SHP77 (cell line): ENCODE measurements around the gene MAP4K4.

Experiments
- DNase-seq, 2 experiments: peaks; one replicate each; lab custom pipeline; 2025; lab: John Stamatoyannopoulos, UW

Gene MAP4K4

DNA sequence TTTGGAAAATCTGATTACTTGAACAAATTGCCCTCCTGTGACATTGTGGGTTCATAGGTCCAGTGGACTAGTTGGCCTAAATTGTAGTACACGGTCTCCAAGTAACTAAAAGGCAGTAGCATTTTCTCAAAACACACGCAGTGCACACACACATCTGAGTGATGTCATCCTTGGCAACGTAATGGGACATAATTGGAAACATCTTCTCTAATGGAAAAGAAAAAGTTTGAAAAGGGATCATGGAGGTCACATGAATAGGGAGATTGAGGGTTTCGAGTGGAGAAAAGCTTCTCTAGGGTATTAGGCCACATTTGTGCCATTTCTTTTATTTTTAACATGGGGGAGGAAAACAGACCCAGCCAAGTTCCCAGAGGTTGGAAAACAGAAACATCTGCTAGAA lies 93.3 kb downstream of the MAP4K4 start:
- no peak for DNase-seq

DNA sequence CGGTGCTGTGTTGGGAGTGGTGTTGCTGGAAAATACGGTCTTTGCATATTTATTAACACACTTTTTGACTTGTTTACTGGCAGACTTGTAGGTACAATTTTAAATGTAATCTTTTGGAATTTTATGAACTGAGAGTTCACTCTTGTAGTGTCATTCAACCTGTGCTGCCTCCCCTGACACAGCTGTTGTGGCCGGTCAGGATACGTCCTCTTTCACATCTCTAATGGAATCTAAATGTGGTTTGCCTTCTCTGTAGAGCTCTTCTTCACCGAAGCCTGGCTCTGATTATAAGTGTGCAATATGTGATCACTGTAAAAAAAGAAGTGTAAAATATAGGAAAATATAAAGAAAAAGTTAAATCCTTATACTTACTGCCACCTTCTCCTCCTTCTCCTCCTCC lies 94.7 kb downstream of the MAP4K4 start:
- no peak for DNase-seq

DNA sequence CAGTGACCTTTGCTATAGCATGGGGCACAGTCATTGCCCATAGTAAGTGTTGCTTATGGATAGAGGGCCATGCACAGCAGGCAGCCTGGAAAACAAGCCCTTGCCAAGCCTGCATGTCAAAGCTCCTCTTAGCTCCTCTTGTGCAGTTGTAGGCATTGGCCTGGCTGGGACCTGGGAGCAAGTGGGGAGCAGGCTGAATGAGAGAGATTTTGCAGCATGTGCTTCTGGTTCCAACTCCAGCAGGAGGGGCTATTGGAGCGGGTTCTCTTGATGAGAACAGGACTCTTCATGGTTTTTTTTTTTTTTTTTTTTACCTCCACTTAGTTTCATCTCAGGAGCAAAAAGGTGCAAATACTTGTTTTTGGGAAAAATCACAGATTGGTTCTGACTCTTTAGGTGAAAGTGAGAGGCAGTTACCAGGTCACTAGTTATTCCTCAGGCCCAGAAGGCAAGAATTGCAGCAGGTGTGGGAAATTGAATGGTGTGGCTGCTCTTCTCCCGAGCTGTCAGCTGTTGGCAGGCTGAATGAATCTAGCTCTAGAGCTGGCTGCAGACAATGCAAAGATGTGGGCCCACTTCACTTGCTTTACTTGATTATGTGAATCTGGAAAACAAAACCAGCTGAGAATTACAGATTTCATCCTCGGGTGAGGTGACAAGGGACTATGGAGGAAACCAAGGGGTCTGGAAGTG lies 95.9 kb downstream of the MAP4K4 start:
- DNase-seq = no peak

DNA sequence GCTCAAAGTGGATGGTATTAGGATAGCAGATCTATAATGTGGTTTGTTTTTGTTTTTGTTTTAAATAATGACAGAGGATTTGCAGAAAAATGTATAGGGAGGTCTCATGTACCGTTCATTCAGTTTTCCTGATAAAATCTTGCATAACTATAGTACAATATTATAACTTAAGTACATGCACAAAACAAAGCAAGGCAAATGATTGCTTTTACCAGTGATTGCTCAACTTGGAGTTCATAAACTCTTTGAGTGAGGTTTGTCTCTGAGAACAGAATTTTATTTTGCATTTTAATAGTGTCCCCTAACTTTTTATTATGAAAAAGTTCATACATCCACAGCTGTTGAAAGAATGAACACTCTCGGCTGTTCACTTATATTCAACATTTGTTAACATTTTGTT lies 96.6 kb downstream of the MAP4K4 start:
- no peak for DNase-seq

DNA sequence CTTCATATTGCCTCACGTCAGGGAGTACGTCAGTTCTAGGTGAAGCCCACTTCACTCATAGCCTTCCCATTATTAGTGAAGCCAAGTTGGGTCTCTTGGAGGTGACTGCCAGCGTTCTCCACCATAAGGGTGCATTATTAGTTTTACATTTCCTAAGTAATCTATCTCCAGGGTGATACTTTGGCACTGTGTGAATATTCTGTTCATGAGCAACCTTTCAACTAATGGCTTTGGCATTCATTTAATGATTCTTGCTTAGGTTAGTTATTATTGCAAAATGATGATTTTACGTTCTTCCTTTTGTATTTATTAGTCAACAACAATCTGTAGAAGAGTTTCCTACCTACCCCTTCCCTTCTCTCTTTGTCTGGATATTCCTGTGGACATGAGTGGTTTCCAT lies 97.5 kb downstream of the MAP4K4 start:
- DNase-seq = no peak

DNA sequence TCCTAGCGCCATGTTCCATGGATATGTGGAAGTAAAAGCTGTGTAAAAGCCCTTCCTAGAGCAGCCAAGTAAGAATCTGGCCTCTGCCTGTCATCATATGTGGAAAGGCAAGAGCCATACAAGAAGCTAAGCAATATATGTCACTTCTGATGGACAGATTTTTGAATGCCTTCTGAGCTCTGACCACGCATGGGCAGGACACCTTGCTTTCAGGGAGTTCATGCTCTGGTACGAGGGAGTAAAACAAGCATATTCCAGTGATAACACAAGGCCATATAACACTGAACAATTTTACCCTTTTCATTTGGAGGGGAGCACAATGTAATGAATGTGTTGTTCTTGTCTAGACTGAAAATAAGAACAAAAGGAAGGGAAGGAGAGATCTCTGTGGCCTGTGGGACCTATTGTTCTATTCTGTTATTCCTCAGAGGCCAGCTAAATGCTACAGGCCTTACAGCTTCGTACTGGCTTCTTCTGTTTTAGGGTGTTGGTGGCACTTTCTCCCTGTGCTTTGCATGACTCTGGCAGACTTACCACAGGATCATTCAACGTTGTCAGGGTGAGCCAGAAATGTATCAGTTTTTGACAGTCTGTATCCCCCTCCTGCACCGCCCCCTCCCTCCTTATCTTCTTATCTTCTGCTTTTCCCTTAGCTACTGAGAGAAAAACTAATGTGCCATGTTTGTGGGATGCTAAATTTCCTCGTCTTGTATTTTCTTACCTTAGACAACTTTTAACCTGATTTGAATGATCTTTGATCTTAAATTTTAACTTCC lies 99.5 kb downstream of the MAP4K4 start:
- no peak for DNase-seq

DNA sequence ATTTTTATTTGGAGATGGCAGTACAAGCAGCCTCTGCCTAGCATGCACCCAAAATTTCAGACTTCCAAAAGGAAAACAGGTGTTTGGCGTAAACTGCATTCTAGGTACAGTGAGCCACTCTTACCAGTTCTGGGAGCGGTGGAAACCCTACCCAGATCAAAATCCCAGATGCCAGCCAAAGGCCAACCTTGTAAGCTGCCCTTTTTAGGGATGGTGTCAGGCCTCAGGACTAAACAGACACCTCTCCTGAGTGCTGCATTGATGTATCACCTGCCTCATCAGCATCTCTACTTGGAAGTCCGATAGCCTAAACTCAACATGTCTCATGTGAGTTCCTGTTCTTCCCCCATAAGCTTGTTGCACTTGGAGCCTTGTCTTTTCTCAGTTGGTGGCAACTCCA lies 104.0 kb downstream of the MAP4K4 start:
- DNase-seq = no peak

DNA sequence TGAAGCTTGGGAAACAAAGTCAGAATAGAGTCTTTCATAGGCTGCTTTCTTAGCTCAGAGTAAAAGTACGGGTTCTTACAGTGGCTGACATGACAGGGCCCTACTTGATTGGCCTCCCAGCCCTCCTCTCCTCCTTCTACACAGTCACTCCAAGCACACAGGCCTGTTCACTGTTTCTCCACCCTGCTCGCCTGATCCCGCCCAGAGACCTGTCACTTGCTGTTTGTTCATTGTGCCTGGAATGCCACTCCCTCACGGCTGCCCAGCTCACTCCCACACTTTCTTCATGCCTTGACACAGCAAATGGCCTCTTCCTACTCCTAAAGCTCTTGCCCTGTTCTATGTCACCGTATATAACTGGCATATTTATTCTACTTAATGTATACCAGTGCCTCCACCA lies 104.8 kb downstream of the MAP4K4 start:
- no peak for DNase-seq

DNA sequence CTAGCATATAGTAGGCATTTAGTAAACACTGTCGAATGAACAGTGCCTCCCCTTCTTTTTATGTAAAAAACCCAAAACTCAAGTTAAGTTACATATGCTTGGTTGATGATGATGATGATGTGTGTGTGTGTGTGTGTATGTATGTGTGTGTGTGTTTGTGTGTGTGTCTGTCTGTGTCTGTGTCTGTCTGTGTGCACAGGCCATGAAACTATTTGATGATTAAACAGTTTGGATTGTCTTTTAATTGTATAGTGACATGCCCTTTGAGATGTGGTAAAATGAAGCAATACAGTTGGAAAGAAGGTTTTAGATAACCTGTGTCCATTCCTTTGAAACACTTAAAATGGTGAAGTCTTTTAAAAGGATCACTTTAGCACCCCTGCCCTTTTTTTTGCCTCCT lies 105.6 kb downstream of the MAP4K4 start:
- no peak for DNase-seq

DNA sequence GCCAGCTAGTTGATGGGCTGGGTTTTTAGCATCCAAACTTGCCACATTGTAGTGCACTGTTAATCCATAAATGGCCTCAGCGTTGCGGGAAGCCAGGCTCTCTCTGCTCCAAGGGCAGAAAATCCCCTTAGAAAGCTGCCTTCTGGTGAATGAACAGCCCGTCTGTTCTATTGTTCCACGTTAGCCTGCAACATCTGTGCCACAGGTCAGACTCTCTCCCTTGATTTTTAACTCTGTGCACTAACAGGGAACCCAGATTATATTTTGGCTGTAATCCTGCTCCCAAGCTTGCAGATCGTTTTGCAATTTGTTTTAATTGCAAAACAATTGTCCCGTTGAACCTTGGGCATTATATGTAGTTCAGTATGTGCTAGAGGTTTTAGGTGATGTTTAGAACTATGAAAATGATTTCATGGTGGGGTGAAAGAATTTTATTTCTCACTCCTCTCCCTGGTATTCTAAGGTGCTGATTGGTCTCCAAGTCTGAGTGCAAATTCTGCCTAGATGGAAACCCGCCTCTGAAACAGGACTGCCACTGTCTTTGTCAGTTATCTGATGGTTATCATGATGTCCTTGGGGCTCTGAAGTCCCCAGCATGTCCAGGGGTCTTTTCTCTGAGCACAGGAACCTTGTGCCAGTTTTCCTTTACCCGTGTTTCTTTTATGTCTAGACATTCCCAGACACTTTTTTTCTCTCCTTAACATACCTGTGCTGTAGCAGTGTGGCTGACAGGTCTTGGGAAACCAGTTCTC lies 106.6 kb downstream of the MAP4K4 start:
- no peak for DNase-seq

DNA sequence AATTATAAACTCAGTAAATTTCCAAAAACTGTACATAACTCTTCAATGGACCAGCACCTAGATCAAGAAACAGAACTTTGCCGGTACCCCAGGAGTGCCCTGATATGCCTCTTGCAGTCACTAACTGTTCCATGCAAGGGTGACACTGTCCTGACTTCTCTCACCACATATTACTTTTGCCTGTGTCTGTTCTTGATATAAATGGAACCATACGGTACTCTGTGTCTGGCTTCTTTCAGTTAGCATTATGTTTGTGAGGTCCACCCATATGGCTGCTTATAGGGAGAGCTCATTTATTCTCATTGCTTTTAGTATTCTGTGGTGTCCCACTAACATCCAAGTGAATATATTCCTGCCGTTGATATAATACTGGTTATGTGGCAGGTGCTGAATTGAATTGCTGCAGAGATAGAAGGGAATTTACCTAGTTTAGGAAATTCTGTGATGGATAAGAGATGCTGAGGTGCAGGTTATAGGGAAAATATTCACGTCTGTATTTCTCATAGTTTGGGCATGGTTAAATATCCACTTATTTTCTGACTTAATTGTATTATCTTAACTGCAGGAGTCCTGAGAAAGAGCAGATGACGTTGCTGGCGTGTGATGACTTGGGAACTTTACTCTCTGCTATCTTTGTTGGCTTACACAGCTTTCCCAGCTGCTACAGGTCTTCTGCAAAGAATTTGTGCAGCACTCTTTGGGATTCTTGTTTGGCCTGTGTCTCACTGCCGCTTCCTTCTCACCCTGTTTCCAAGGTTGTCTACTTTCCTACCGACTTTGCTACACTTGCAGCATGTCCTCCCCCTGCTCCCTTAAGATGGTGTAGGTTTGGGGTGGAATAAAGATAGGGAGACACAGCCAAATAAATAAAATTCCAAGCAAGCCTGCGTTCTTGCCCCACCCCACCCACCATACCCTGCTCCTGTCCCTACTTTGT lies 107.9 kb downstream of the MAP4K4 start:
- DNase-seq = no peak

DNA sequence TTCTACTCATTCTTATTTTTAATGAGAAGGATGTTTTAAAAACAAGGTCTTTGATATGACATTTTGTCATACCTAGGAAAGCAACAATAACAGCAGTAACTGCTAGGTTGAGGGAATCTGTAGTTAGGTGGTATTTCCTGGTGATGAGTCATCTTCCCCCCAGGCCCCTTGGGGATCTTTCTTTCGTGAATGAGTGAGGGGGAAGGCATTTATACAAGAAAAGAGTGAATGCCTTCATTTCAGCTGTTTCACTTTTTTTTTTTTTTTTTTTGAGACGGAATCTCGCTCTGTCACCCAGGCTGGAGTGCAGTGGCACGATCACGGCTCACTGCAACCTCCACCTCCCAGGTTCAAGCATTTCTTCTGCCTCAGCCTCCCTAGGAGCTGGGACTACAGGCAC lies 108.6 kb downstream of the MAP4K4 start:
- no peak for DNase-seq

DNA sequence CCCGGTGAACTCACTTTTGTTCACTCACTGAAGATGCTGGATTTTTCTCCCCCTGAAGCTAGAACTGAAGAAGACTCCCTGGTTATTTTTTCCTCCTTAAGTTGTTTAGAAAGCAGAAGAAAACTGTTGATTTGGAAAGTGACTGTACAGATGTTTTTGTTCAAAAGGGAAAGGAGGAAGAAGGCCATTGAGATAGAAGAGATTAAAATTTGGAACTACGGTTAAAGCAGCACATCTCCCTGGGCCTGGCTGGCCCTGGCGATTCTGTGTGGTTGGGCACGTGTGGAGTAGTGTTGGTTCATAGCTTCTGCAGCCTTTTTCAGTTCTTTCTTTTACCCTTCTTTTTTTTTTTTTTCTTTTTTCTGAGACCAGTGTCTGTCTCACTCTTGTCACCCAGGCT lies 109.2 kb downstream of the MAP4K4 start:
- no peak for DNase-seq

DNA sequence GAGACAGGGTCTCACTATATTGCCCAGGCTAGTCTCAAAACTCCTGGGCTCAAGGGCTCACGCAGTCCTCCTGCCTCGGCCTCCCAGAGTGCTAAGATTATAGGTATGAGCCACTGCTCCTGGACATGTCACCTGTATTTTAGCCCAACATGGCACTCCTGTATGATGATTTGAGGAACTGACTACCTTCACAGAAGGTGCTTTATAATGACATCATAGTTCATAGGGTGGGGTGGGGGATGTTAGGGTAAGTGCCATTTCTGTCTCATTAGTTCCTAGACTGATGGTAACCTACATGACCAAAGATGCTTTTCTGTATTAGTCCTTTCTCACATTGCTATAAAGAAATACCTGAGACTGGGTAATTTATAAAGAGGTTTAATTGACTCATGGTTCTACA lies 109.7 kb downstream of the MAP4K4 start:
- no peak for DNase-seq

DNA sequence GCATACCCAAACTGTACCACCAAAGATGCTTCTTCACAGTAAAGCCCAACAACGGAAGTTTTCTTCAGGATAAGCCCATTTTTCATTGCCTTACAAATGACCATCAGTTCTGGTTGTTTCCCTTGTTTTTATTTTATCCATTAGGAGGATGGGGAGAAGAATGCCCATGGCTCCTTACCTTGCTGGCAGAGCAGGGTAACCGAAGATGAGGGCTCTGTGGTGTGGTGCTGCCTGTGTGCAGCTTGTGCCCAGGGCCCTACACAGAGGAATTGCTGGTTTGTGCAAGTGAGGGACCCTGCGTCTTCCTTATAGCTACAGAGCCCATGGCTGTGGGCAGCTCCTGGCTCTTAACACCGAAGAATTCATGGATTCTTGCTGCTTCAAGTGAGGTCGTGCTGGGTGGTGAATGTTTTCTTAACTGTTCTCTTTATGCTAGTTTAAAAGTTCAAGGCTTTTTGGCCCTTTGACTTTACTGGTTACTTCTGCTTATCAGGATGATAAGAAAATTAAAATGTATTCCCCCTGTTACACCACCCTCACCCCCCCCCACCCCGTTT lies 110.6 kb downstream of the MAP4K4 start:
- DNase-seq = no peak

DNA sequence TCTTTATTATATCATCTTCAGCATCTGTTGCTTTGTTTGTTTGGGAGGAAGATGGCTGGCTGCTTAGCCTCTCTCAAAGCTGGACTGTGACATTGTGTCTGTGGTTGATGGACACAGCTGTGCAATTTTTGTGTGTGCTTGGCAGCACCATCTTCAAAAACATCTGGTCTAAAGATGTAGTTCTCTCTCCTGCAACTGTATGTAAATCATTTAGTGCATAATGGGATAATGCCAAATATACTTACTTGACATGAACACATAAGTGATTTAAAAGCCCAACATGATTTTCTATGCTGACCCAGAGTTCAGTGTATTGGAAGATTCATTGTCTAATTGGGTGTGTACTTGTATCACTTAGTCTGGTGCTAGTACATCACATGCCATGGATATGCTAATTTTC lies 112.2 kb downstream of the MAP4K4 start:
- no peak for DNase-seq

DNA sequence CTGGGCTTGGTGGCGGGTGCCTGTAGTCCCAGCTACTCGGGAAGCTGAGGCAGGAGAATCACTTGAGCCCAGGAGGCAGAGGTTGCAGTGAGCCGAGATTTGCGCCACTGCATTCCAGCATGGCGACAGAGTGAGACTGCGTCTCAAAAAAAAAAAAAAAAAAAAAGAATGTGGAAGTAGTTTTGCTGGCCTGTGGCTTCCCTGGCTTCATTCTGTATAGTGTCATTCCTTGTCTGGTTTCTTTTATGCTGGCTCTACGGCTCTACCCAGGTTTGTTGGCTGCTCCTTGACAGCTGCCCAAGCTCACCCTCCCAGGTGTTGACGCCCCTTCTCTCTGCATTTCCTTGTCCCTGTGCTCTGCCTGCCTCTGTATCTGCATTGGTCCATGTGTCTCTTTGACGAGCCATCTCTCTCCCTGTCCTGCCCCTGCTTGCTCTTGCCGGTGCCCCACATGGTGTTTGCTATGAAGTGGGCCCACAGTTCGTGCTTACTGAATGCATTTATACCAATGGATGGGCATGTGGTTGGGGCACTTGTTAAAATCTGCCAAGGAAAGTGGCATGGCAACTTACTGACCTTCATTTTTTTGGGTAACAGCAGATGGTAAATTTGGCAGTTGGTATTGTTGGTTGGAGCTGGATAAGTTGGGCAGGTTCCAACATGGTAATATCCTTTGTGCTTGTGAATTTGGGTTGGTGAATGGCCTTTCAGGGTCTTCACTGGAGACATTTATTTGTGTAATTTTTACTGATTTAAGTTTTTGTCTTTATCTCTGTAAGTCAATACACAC lies 113.9 kb downstream of the MAP4K4 start:
- DNase-seq = no peak

DNA sequence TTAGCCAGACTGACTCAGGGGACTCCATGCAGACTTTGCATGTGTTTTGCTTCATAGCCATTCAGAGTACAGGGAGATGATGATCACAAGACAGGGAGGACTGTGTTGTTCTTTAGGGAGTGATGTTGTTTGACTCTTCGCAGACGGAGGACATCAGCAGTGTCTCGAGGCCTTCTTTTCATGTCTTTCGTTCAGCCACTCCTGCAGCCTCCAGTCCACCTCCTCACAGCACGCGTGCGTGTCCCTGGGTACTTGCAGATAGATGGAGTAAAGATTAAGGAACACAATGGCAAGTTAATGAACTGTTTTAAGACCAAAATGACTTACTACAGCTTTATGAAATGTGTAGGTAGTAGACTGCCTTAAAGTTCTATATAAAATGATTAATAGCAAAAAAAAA lies 114.7 kb downstream of the MAP4K4 start:
- no peak for DNase-seq

DNA sequence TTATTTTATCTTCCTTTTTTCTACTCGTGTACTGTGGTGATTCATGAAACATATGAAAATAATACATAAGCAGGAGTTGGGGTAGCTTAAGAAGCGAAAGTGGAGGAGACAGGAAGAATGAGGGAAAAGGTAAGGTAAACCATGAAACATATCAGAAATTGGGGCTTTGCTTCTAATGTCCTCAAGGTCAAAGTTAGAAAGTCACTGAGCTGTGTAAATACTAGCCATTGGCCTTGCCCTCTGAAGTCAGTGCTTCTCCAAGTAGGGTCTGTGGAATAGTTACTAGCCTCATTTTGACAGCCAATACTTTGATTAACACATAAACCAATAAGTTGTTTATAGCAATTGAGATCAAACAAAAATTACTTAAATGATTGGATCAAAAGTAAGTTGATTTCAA lies 117.2 kb downstream of the MAP4K4 start:
- no peak for DNase-seq

DNA sequence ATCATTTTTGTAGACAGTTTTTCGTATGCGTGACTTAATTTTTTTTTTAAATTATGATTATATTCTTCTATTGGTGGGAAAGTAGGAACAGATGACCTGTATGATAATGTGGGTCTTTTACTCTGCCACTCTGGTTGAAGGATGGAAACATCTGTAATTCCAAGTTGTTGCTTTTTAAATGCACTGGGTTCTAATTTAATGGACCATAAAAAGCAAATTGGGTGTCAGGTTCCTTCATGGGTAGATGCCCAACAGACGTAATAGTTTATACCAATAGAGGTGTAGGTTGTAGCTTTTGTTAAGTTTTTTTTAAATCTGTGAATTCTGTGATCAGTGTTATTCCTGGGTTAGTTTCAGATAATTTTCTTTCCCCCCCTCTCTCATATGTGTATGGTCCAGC lies 117.6 kb downstream of the MAP4K4 start:
- no peak for DNase-seq
